Neural cell (in vitro differentiated cells): ENCODE measurements around the gene FRAT2. TPM values are rescaled to one million over a fixed set of nuclear protein-coding genes. Genes with fewer than 3 reads are reported as not detected.

ENCODE experiments used
- H2AFZ ChIP-seq: fragments of 200-600, 300-800 bp; sonication (generic), shearing (Covaris generic); 2 replicates; pipeline ENCODE4 v1.6.0; 2014; ENCODE audit warnings: low read depth, mild to moderate bottlenecking, antibody characterized with exemption, low read length, moderate library complexity
- H3F3A ChIP-seq: fragments of 200-600 bp; shearing (Covaris generic); 2 replicates; pipeline ENCODE4 v1.6.1; 2016; ENCODE audit warnings: mild to moderate bottlenecking, moderate library complexity, mixed read lengths, antibody characterized with exemption, low read length; ENCODE audit not compliant: insufficient read depth, poor library complexity, severe bottlenecking
- H3K27ac ChIP-seq: fragments of 200-600, 300-800 bp; sonication (generic), shearing (Covaris generic); 2 replicates; pipeline ENCODE4 v1.5.1; 2014; ENCODE audit warnings: mild to moderate bottlenecking, low read length, moderate library complexity
- H3K27me3 ChIP-seq: fragments of 300-800, 200-600 bp; sonication (generic), shearing (Covaris generic); 2 replicates; pipeline ENCODE4 v1.6.0; 2014; ENCODE audit warnings: mild to moderate bottlenecking, low read depth, low read length, moderate library complexity; ENCODE audit not compliant: insufficient read depth
- H3K36me3 ChIP-seq: fragments of 300-800, 200-600 bp; sonication (generic), shearing (Covaris generic); 2 replicates; pipeline ENCODE4 v1.5.1; 2014; ENCODE audit warnings: mild to moderate bottlenecking, antibody characterized with exemption, low read length, moderate library complexity; ENCODE audit not compliant: insufficient read depth
- H3K4me2 ChIP-seq: fragments of 300-800, 200-600 bp; sonication (generic), shearing (Covaris generic); 2 replicates; pipeline ENCODE4 v1.6.0; 2014; ENCODE audit warnings: mild to moderate bottlenecking, low read length
- H3K4me3 ChIP-seq: fragments of 300-800, 200-600 bp; sonication (generic), shearing (Covaris generic); 2 replicates; pipeline ENCODE4 v1.5.1; 2014; ENCODE audit warnings: mild to moderate bottlenecking, low read length, moderate library complexity
- H3K79me2 ChIP-seq: fragments of 200-600 bp; shearing (Covaris generic); replicated peaks from 2 replicates; pipeline ENCODE4 v1.6.0; 2014; ENCODE audit warnings: mild to moderate bottlenecking, low read length, moderate library complexity; ENCODE audit not compliant: insufficient read depth
- H3K9ac ChIP-seq: fragments of 300-800, 200-600 bp; sonication (generic), shearing (Covaris generic); 2 replicates; pipeline ENCODE4 v1.6.1; 2016; ENCODE audit warnings: mild to moderate bottlenecking, low read length, mixed read lengths
- H3K9me2 ChIP-seq: fragments of 200-600 bp; shearing (Covaris generic); 2 replicates; pipeline ENCODE4 v1.6.1; 2016; ENCODE audit warnings: mild to moderate bottlenecking, low read length, mixed read lengths; ENCODE audit not compliant: insufficient read depth
- H3K9me3 ChIP-seq: fragments of 200-600, 300-800 bp; sonication (generic), shearing (Covaris generic); 2 replicates; pipeline ENCODE4 v1.6.1; 2016; ENCODE audit warnings: mild to moderate bottlenecking, mixed run types, low read length, moderate library complexity, mixed read lengths
- H4K20me1 ChIP-seq: fragments of 200-600 bp; shearing (Covaris generic); 2 replicates; pipeline ENCODE4 v1.6.1; 2016; ENCODE audit warnings: mild to moderate bottlenecking, mixed run types; ENCODE audit not compliant: insufficient read depth
- EP300 ChIP-seq: fragments of 450-650 bp; conservative IDR thresholded peaks from 2 replicates; pipeline ENCODE4 v1.6.1; 2014; ENCODE audit warnings: antibody characterized with exemption, mild to moderate bottlenecking, moderate library complexity; ENCODE audit not compliant: poor library complexity, severe bottlenecking
- EZH2 ChIP-seq: fragments of 200-600, 300-800 bp; shearing (Covaris generic), sonication (generic); IDR thresholded peaks from 2 replicates; pipeline ENCODE4 v1.6.1; 2014; ENCODE audit warnings: antibody characterized with exemption, low read length, borderline replicate concordance, mild to moderate bottlenecking; ENCODE audit not compliant: insufficient read depth, poor library complexity, severe bottlenecking
- MXI1 ChIP-seq: fragments of 450-650 bp; conservative IDR thresholded peaks from 2 replicates; pipeline ENCODE4 v1.6.1; 2014; ENCODE audit warnings: antibody characterized with exemption, mild to moderate bottlenecking; ENCODE audit not compliant: poor library complexity, severe bottlenecking
- POLR2AphosphoS5 ChIP-seq: IDR thresholded peaks from 2 replicates; pipeline ENCODE4 v1.6.1; 2012
- RAD21 ChIP-seq: fragments of 450-650 bp; conservative IDR thresholded peaks from 2 replicates; pipeline ENCODE4 v1.6.1; 2014; ENCODE audit warnings: antibody characterized with exemption, mild to moderate bottlenecking, moderate library complexity
- SMC3 ChIP-seq: fragments of 450-650 bp; conservative IDR thresholded peaks from 2 replicates; pipeline ENCODE4 v1.6.1; 2014; ENCODE audit warnings: antibody characterized with exemption, mild to moderate bottlenecking, moderate library complexity; ENCODE audit not compliant: poor library complexity
- TAF1 ChIP-seq: IDR thresholded peaks from 2 replicates; pipeline ENCODE4 v1.6.1; 2012; ENCODE audit warnings: low read depth
- polyA plus RNA-seq: library from polyadenylated mRNA; depleted of rRNA; stranded (reverse); fragments of >200 nt; gene quantifications from 2 replicates; pipeline ENCODE4 v1.2.3, GENCODE V29; 2014
- TF ChIP-seq, protein P1 (sequence below): IDR thresholded peaks from 2 replicates; pipeline ENCODE4 v1.6.1; 2012; ENCODE audit warnings: borderline replicate concordance
- TF ChIP-seq, protein P2 (sequence below): fragments of 450-650 bp; IDR thresholded peaks from 2 replicates; pipeline ENCODE4 v1.5.1; 2014; ENCODE audit warnings: antibody characterized with exemption, mild to moderate bottlenecking, moderate library complexity; ENCODE audit not compliant: poor library complexity, severe bottlenecking

The FRAT2 gene
- polyA plus RNA-seq, 1 donor from 2014 or later = 18.5 TPM

DNA sequence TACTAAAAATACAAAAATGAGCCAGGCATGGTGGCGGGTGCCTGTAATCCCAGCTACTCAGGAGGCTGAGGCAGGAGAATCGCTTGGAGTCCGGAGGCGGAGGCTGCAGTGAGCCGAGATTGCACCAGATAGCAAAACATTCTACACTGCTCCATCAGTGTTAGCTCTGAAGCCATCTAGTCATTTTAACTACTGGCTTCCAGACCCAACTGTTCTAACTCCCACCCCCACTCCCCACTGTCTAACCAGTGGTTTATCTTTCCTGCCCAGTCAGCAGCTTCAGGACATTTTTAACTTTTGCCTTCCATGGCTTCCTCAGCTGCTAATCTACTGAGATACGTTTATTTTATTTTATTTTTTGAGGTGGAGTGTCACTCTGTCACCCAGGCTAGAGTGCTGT is 21.6 kb downstream of the FRAT2 start:
- no peaks in the 10 kb centered on the region for H3K27me3 ChIP-seq
- H3K9me3 ChIP-seq = no peaks in the 10 kb centered on the region
- H3K4me2 ChIP-seq = no peak overlapping the region
- H3K9ac ChIP-seq = no peak overlapping the region
- H3K36me3 ChIP-seq = no peaks in the 10 kb centered on the region
- TF ChIP-seq SMC3 (no peak), EP300 (no peak), RAD21 (no peak), TAF1 (no peak), EZH2 (no peak), MXI1 (no peak), POLR2AphosphoS5 (no peak)
- TF ChIP-seq, protein P1, sequence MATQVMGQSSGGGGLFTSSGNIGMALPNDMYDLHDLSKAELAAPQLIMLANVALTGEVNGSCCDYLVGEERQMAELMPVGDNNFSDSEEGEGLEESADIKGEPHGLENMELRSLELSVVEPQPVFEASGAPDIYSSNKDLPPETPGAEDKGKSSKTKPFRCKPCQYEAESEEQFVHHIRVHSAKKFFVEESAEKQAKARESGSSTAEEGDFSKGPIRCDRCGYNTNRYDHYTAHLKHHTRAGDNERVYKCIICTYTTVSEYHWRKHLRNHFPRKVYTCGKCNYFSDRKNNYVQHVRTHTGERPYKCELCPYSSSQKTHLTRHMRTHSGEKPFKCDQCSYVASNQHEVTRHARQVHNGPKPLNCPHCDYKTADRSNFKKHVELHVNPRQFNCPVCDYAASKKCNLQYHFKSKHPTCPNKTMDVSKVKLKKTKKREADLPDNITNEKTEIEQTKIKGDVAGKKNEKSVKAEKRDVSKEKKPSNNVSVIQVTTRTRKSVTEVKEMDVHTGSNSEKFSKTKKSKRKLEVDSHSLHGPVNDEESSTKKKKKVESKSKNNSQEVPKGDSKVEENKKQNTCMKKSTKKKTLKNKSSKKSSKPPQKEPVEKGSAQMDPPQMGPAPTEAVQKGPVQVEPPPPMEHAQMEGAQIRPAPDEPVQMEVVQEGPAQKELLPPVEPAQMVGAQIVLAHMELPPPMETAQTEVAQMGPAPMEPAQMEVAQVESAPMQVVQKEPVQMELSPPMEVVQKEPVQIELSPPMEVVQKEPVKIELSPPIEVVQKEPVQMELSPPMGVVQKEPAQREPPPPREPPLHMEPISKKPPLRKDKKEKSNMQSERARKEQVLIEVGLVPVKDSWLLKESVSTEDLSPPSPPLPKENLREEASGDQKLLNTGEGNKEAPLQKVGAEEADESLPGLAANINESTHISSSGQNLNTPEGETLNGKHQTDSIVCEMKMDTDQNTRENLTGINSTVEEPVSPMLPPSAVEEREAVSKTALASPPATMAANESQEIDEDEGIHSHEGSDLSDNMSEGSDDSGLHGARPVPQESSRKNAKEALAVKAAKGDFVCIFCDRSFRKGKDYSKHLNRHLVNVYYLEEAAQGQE = no peak
- TF ChIP-seq, protein P2, sequence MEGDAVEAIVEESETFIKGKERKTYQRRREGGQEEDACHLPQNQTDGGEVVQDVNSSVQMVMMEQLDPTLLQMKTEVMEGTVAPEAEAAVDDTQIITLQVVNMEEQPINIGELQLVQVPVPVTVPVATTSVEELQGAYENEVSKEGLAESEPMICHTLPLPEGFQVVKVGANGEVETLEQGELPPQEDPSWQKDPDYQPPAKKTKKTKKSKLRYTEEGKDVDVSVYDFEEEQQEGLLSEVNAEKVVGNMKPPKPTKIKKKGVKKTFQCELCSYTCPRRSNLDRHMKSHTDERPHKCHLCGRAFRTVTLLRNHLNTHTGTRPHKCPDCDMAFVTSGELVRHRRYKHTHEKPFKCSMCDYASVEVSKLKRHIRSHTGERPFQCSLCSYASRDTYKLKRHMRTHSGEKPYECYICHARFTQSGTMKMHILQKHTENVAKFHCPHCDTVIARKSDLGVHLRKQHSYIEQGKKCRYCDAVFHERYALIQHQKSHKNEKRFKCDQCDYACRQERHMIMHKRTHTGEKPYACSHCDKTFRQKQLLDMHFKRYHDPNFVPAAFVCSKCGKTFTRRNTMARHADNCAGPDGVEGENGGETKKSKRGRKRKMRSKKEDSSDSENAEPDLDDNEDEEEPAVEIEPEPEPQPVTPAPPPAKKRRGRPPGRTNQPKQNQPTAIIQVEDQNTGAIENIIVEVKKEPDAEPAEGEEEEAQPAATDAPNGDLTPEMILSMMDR = no peak
- H3K79me2 ChIP-seq = no peaks in the 10 kb centered on the region
- no peaks in the 10 kb centered on the region for H3K9me2 ChIP-seq
- H2AFZ ChIP-seq = no peak overlapping the region
- no peak overlapping the region for H3K4me3 ChIP-seq
- no peaks in the 10 kb centered on the region for H3F3A ChIP-seq
- H4K20me1 ChIP-seq = no peaks in the 10 kb centered on the region
- H3K27ac ChIP-seq = no peak overlapping the region

DNA sequence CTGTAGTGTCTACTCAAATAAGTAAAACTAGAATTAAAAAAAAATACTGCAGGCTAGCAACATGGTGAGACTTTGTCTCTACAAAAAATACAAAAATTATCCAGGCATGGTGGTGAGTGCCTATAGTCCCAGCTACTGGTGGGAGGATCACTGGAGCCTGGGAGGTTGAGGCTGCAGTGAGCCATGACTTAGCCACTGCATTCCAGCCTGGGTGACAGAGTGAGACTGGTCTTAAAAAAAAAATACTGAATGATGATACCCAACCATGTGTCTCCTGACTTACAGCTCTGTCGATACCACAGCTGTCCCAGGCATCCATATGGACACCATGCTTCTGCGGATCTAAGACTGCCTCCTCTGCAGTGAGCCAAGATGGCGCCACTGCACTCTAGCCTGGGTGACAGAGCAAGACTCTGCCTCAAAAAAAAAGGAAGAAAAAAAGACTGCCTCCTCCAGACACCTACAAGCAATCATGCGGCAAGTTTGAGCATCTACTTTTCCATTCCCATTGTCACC is 23.4 kb downstream of the FRAT2 start:
- no peaks in the 10 kb centered on the region for H3K36me3 ChIP-seq
- H3K4me2 ChIP-seq = no peak overlapping the region
- H3K27ac ChIP-seq = no peak overlapping the region
- no peak overlapping the region for H2AFZ ChIP-seq
- TF ChIP-seq EP300 = no peak
- TF ChIP-seq RAD21 = no peak
- TF ChIP-seq, protein P2 = no peak
- no peak for TF ChIP-seq SMC3
- TF ChIP-seq POLR2AphosphoS5 = no peak
- no peak for TF ChIP-seq TAF1
- no peak for TF ChIP-seq MXI1
- no peak for TF ChIP-seq EZH2
- TF ChIP-seq, protein P1 = no peak
- H3K27me3 ChIP-seq = no peaks in the 10 kb centered on the region
- H3K79me2 ChIP-seq = no peaks in the 10 kb centered on the region
- H4K20me1 ChIP-seq = no peaks in the 10 kb centered on the region
- no peaks in the 10 kb centered on the region for H3F3A ChIP-seq
- H3K4me3 ChIP-seq = no peak overlapping the region
- no peaks in the 10 kb centered on the region for H3K9me3 ChIP-seq
- no peaks in the 10 kb centered on the region for H3K9me2 ChIP-seq
- H3K9ac ChIP-seq = no peak overlapping the region
